ENCODE results near the gene AP2A1. TPM values are rescaled to one million over a fixed set of nuclear protein-coding genes. Genes with fewer than 3 reads are reported as not detected.

Gene AP2A1
- total and polyA plus RNA-seq, 2 of the 13 experiments (the other 11 are each of a cell fraction or from before 2014, with no cell fraction given) = 22.7 to 39.7 TPM

DNA sequence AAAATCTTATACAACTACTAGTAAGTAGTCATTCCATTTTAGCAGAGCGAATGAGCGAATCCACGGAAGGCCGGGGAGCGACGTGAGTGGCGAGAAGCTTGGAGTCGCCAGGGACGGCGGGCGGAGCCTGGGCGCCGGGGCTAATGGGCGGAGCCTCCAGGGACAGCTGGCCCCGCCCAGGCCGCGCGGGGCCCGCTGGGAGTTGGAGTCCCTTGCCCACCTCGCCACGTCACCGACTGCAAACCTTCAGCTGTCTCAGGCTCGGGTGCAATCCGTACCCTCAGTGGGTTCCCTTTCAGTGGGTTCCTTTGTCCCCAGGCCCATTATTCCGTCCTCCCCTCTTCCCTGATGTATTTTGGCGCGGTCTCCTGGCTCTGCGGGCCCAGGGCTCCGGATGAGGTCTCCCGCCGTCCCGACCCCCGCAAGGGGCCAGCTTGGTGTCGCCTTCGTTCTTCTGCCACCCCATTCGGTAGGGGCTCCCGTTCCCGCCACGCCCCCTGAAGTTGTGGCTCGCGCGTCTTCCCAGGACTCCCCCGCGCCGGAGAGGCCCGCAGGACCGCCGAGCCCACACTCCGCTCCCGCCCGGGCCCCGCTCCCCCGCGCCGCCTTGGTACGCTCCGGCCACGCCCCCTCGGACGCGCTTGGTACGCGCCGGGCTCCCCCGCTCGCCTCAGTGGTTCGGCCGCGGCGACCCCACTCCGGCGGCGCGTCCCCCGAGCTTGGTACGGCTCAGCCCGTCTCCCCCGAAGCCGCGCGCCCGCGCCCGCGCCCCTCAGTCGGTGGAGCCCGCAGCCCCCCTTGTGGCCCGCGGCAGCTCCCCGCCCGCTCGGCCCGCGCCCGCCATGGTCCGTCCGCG lies 83.9 kb downstream of the AP2A1 start, which contains the start of gene PTOV1 (continued):
- TF ChIP-seq, protein P1, sequence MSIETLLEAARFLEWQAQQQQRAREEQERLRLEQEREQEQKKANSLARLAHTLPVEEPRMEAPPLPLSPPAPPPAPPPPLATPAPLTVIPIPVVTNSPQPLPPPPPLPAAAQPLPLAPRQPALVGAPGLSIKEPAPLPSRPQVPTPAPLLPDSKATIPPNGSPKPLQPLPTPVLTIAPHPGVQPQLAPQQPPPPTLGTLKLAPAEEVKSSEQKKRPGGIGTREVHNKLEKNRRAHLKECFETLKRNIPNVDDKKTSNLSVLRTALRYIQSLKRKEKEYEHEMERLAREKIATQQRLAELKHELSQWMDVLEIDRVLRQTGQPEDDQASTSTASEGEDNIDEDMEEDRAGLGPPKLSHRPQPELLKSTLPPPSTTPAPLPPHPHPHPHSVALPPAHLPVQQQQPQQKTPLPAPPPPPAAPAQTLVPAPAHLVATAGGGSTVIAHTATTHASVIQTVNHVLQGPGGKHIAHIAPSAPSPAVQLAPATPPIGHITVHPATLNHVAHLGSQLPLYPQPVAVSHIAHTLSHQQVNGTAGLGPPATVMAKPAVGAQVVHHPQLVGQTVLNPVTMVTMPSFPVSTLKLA (IDR thresholded peaks at IDR 0.05) = 0 out of 2 replicates have a peak, but pooled peaks have one; percentile 6
- peak; percentile 37; the same call in 1 of the 2 replicates for TF ChIP-seq DNMT1 (CRISPR knock-in tag; IDR thresholded peaks at IDR 0.05)
- peak; percentile 79 for TF ChIP-seq ZBTB7B (CRISPR knock-in tag; IDR thresholded peaks at IDR 0.05)
- peak; percentile 95 for TF ChIP-seq ZNF784 (CRISPR knock-in tag; IDR thresholded peaks at IDR 0.05; ENCODE audit: borderline replicate concordance)
- TF ChIP-seq AHR (CRISPR knock-in tag; IDR thresholded peaks at IDR 0.05) = no peak
- TF ChIP-seq ZSCAN21 (CRISPR knock-in tag; IDR thresholded peaks at IDR 0.05; ENCODE audit: borderline replicate concordance) = peak; percentile 92; the same call in 1 of the 2 replicates
- TF ChIP-seq REPIN1 (CRISPR knock-in tag; IDR thresholded peaks at IDR 0.05; ENCODE audit: borderline replicate concordance, low read depth) = 0 out of 2 replicates have a peak, but pooled peaks have one; percentile 16
- TF ChIP-seq SUZ12 (IDR thresholded peaks at IDR 0.05; ENCODE audit: low read depth, low read length) = peak; percentile 68
- TF ChIP-seq ZNF274 (CRISPR knock-in tag; IDR thresholded peaks at IDR 0.05) = peak; percentile 55
- 0 out of 4 replicates have a peak, but pooled peaks of 1 of the 2 experiments have one; percentile 35 for TF ChIP-seq EP300 (IDR thresholded peaks at IDR 0.05; ENCODE audit: low read depth in 2 of 2, low read length in 2 of 2)
- peak; percentile 20; the same call in 1 of the 2 replicates for TF ChIP-seq EP300 (CRISPR knock-in tag; IDR thresholded peaks at IDR 0.05; ENCODE audit: borderline replicate concordance)
- TF ChIP-seq, protein P2, sequence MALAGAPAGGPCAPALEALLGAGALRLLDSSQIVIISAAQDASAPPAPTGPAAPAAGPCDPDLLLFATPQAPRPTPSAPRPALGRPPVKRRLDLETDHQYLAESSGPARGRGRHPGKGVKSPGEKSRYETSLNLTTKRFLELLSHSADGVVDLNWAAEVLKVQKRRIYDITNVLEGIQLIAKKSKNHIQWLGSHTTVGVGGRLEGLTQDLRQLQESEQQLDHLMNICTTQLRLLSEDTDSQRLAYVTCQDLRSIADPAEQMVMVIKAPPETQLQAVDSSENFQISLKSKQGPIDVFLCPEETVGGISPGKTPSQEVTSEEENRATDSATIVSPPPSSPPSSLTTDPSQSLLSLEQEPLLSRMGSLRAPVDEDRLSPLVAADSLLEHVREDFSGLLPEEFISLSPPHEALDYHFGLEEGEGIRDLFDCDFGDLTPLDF (CRISPR knock-in tag; IDR thresholded peaks at IDR 0.05) = peak; percentile 81
- no peak for TF ChIP-seq TCF12 (IDR thresholded peaks at IDR 0.05)
- TF ChIP-seq TCF12 (CRISPR knock-in tag; IDR thresholded peaks at IDR 0.05) = peak; percentile 73; the same call in 1 of the 2 replicates
- no peak for TF ChIP-seq ZSCAN22 (CRISPR knock-in tag; IDR thresholded peaks at IDR 0.05)
- TF ChIP-seq ARID4A (CRISPR knock-in tag; IDR thresholded peaks at IDR 0.05; ENCODE audit: borderline replicate concordance) = peak; percentile 81; the same call in 1 of the 2 replicates
